CD4-positive, alpha-beta T cell treated with Interleukin-12 subunit alpha and Interleukin-12 subunit beta, for 1 hour (primary cell): ENCODE data around the gene L3MBTL3.

Source experiments
- DNase-seq: peaks from one replicate; pipeline ENCODE4 v3.0.0-alpha.2; 2020

Gene L3MBTL3

GRCh38 chr6:130018292-130018743 lies at the start of gene L3MBTL3:
TSS of gene L3MBTL3 (plus strand) at chr6:130018581. CDS start at chr6:130042700, 24,119 bp downstream.
- DNase-seq = peak; percentile 90

- DNase-seq = no peak
Observed at GRCh38 chr6:129969064-129969463, 49.3 kb upstream of the L3MBTL3 start.

- no peak for DNase-seq
Observed at GRCh38 chr6:129976110-129976509, 42.3 kb upstream of the L3MBTL3 start.

- no peak for DNase-seq
Observed at GRCh38 chr6:129978148-129978916, 40.0 kb upstream of the L3MBTL3 start.

GRCh38 chr6:129980821-129981220 lies 37.6 kb upstream of the L3MBTL3 start:
- DNase-seq = no peak

GRCh38 chr6:129981598-129981997 lies 36.8 kb upstream of the L3MBTL3 start:
- DNase-seq = no peak

- no peak for DNase-seq
Observed at GRCh38 chr6:129989396-129989795, 29.0 kb upstream of the L3MBTL3 start.

- no peak for DNase-seq
Observed at GRCh38 chr6:129992881-129993280, 25.5 kb upstream of the L3MBTL3 start.

GRCh38 chr6:129994410-129994809 lies 24.0 kb upstream of the L3MBTL3 start:
- no peak for DNase-seq

GRCh38 chr6:129996387-129996786 lies 22.0 kb upstream of the L3MBTL3 start:
- DNase-seq = no peak

GRCh38 chr6:130000526-130001421 lies 17.6 kb upstream of the L3MBTL3 start:
- DNase-seq = no peak

GRCh38 chr6:130008236-130008873 lies 10.0 kb upstream of the L3MBTL3 start:
- no peak for DNase-seq

- no peak for DNase-seq
Observed at GRCh38 chr6:130009146-130009545, 9.2 kb upstream of the L3MBTL3 start.

- no peak for DNase-seq
Observed at GRCh38 chr6:130010387-130010786, 8.0 kb upstream of the L3MBTL3 start.

- no peak for DNase-seq
Observed at GRCh38 chr6:130012728-130013127, 5.7 kb upstream of the L3MBTL3 start.

GRCh38 chr6:130018744-130019325 lies 454 bp downstream of the L3MBTL3 start:
- DNase-seq = peak; percentile 48

- DNase-seq = peak; percentile 47
Observed at GRCh38 chr6:130019326-130020072, 1.1 kb downstream of the L3MBTL3 start.

- DNase-seq = peak; percentile 54
Observed at GRCh38 chr6:130020073-130020906, 1.9 kb downstream of the L3MBTL3 start.

- peak; percentile 89 for DNase-seq
Observed at GRCh38 chr6:130020907-130021629, 2.7 kb downstream of the L3MBTL3 start.

GRCh38 chr6:130026859-130027258 lies 8.5 kb downstream of the L3MBTL3 start:
- DNase-seq = no peak
